HG03025 (cell line): Measurements from ENCODE around the gene PPP2R5C.

ENCODE experiments used
- ATAC-seq: cut with Tn5 transposase; IDR thresholded peaks from one replicate; pipeline ENCODE4 v1.9.1; 2021; ENCODE audit warnings: mild to moderate bottlenecking, moderate library complexity; ENCODE audit not compliant: unreplicated experiment, low FRiP score

PPP2R5C gene

GRCh38 chr14:101834800-101835547 is 73.5 kb downstream of the PPP2R5C start:
- no peak for ATAC-seq

- no peak for ATAC-seq
Measured at GRCh38 chr14:101835566-101835965, 74.1 kb downstream of the PPP2R5C start.

- no peak for ATAC-seq
Measured at GRCh38 chr14:101836135-101836534, 74.6 kb downstream of the PPP2R5C start.

GRCh38 chr14:101838476-101838875 is 77.0 kb downstream of the PPP2R5C start:
- no peak for ATAC-seq

- no peak for ATAC-seq
Measured at GRCh38 chr14:101839236-101839635, 77.7 kb downstream of the PPP2R5C start.

GRCh38 chr14:101839661-101840060 is 78.2 kb downstream of the PPP2R5C start:
- no peak for ATAC-seq

- no peak for ATAC-seq
Measured at GRCh38 chr14:101840649-101841369, 79.3 kb downstream of the PPP2R5C start.

GRCh38 chr14:101843038-101843437 is 81.5 kb downstream of the PPP2R5C start:
- no peak for ATAC-seq

- peak; percentile 65 for ATAC-seq
Measured at GRCh38 chr14:101843665-101844064, 82.2 kb downstream of the PPP2R5C start.

- ATAC-seq: no peak
Measured at GRCh38 chr14:101844219-101844618, 82.7 kb downstream of the PPP2R5C start.

GRCh38 chr14:101844751-101845150 is 83.2 kb downstream of the PPP2R5C start:
- ATAC-seq: no peak

- ATAC-seq: no peak
Measured at GRCh38 chr14:101845496-101845895, 84.0 kb downstream of the PPP2R5C start.

GRCh38 chr14:101845896-101846295 is 84.4 kb downstream of the PPP2R5C start:
- no peak for ATAC-seq

- no peak for ATAC-seq
Measured at GRCh38 chr14:101849125-101849524, 87.6 kb downstream of the PPP2R5C start.

GRCh38 chr14:101849640-101850039 is 88.1 kb downstream of the PPP2R5C start:
- no peak for ATAC-seq

GRCh38 chr14:101851183-101851582 is 89.7 kb downstream of the PPP2R5C start:
- no peak for ATAC-seq

- no peak for ATAC-seq
Measured at GRCh38 chr14:101851736-101852405, 90.4 kb downstream of the PPP2R5C start.

GRCh38 chr14:101852785-101853184 is 91.3 kb downstream of the PPP2R5C start:
- no peak for ATAC-seq

GRCh38 chr14:101853455-101854018 is 92.0 kb downstream of the PPP2R5C start:
- no peak for ATAC-seq

GRCh38 chr14:101854366-101854765 is 92.9 kb downstream of the PPP2R5C start:
- no peak for ATAC-seq

GRCh38 chr14:101855958-101856357 is 94.4 kb downstream of the PPP2R5C start:
- no peak for ATAC-seq
